HG03571 (cell line): ENCODE results near the gene TAF15.

Source experiments
- ATAC-seq: cut with Tn5 transposase; IDR thresholded peaks from one replicate; pipeline ENCODE4 v1.9.1; 2021; ENCODE audit not compliant: unreplicated experiment

TAF15 gene

GRCh38 chr17:35808962-35809854 is at the start of gene TAF15:
Gene TAF15, plus strand, starts transcription at chr17:35809484. Its CDS starts 86 bp downstream, at chr17:35809570.
- peak; percentile 89 for ATAC-seq

- ATAC-seq: no peak
Measured at GRCh38 chr17:35760587-35760986, 48.7 kb upstream of the TAF15 start, which contains the start of gene C17orf50. Gene C17orf50, plus strand, starts transcription at chr17:35760887. Its CDS starts 55 bp downstream, at chr17:35760942.

GRCh38 chr17:35761601-35762000 is 47.7 kb upstream of the TAF15 start:
- no peak for ATAC-seq

GRCh38 chr17:35763767-35764122 is 45.5 kb upstream of the TAF15 start:
- no peak for ATAC-seq

- ATAC-seq: peak; percentile 75
Measured at GRCh38 chr17:35764123-35764991, 44.9 kb upstream of the TAF15 start.

GRCh38 chr17:35765086-35765710 is 44.1 kb upstream of the TAF15 start:
- no peak for ATAC-seq

GRCh38 chr17:35765756-35766488 is 43.4 kb upstream of the TAF15 start:
- no peak for ATAC-seq

- ATAC-seq: no peak
Measured at GRCh38 chr17:35766489-35766877, 42.8 kb upstream of the TAF15 start.

- no peak for ATAC-seq
Measured at GRCh38 chr17:35766903-35767510, 42.3 kb upstream of the TAF15 start.

- ATAC-seq: no peak
Measured at GRCh38 chr17:35768797-35769196, 40.5 kb upstream of the TAF15 start.

- ATAC-seq: no peak
Measured at GRCh38 chr17:35769895-35770486, 39.3 kb upstream of the TAF15 start.

- no peak for ATAC-seq
Measured at GRCh38 chr17:35773129-35773528, 36.2 kb upstream of the TAF15 start.

- ATAC-seq: no peak
Measured at GRCh38 chr17:35773679-35774425, 35.4 kb upstream of the TAF15 start.

- no peak for ATAC-seq
Measured at GRCh38 chr17:35774499-35774898, 34.8 kb upstream of the TAF15 start.

GRCh38 chr17:35775039-35775438 is 34.2 kb upstream of the TAF15 start:
- no peak for ATAC-seq

- ATAC-seq: no peak
Measured at GRCh38 chr17:35775583-35775982, 33.7 kb upstream of the TAF15 start.

- ATAC-seq: no peak
Measured at GRCh38 chr17:35778641-35779196, 30.6 kb upstream of the TAF15 start.

- ATAC-seq: no peak
Measured at GRCh38 chr17:35780950-35781349, 28.3 kb upstream of the TAF15 start.

- no peak for ATAC-seq
Measured at GRCh38 chr17:35784895-35785294, 24.4 kb upstream of the TAF15 start.
